GM12878 (cell line): ENCODE results near the gene TUB. TPM values are rescaled to one million over a fixed set of nuclear protein-coding genes. Genes with fewer than 3 reads are reported as not detected.

Source experiments
- ATAC-seq: fragments of 200-7000 bp; cut with Tn5 transposase; 3 replicates; pipeline ENCODE4 v1.9.1; 2020; ENCODE audit warnings: mild to moderate bottlenecking, moderate library complexity
- BruUV-seq: library from RNA; stranded (reverse); fragments of 400-500 nt; replicated peaks from 2 replicates; lab custom pipeline; 2021; lab: Mats Ljungman, UMichigan
- CTCF ChIA-PET: fragments of 300-600 bp; sonication (Branson Sonifier 250); formaldehyde crosslinking; extraction: SDS; loops from one replicate; lab custom pipeline; 2021; ENCODE audit warnings: inconsistent platforms; lab: Yijun Ruan, JAX
- POLR2A ChIA-PET: fragments of 350-600 bp; formaldehyde crosslinking; extraction: SDS; loops from one replicate; lab custom pipeline; 2021; ENCODE audit warnings: inconsistent platforms; lab: Charles Lee
- RAD21 ChIA-PET: fragments of 300-600 bp; sonication (Branson Sonifier 250); formaldehyde crosslinking; loops from one replicate; lab custom pipeline; 2023; ENCODE audit warnings: antibody characterized with exemption; ENCODE audit not compliant: unreplicated experiment; lab: Charles Lee
- SMC1A ChIA-PET: fragments of 300-600 bp; sonication (Branson Sonifier 250); formaldehyde crosslinking; loops from one replicate; lab custom pipeline; 2023; ENCODE audit not compliant: unreplicated experiment, uncharacterized antibody; lab: Charles Lee
- DNase-seq: peaks from one replicate; pipeline ENCODE4 v3.0.0-alpha.2; 2011; ENCODE audit warnings: low read depth, low spot score
- FAIRE-seq: peaks from 3 replicates; lab custom pipeline; 2011; peaks lifted over from hg19 to GRCh38; lab: Jason Lieb, UNC
- H2AFZ ChIP-seq: 2 replicates; pipeline ENCODE4 v1.6.0; 2011; ENCODE audit warnings: low read depth, low read length, control low read depth; ENCODE audit not compliant: control insufficient read depth
- H3K27ac ChIP-seq: 2 replicates; pipeline ENCODE4 v1.5.1; 2011; ENCODE audit warnings: control low read depth; ENCODE audit not compliant: control insufficient read depth, insufficient read depth
- H3K27me3 ChIP-seq, 2 experiments: replicated peaks in 1 of 2; 2 replicates each; pipeline versions ENCODE4 v1.6.0 to v1.6.1; 2011; ENCODE audit warnings: low read length in 1 of 2; ENCODE audit not compliant: control insufficient read depth in 2 of 2, insufficient read depth in 2 of 2
- H3K36me3 ChIP-seq, 2 experiments: 2 replicates each; pipeline ENCODE4 v1.5.1; 2011; ENCODE audit warnings: low read length in 1 of 2; ENCODE audit not compliant: control insufficient read depth in 2 of 2, insufficient read depth in 2 of 2
- H3K4me1 ChIP-seq: 2 replicates; pipeline ENCODE4 v1.6.1; 2011; ENCODE audit warnings: mild to moderate bottlenecking, low read length, moderate library complexity, mixed read lengths; ENCODE audit not compliant: control insufficient read depth, insufficient read depth
- H3K4me2 ChIP-seq: 2 replicates; pipeline ENCODE4 v1.6.0; 2011; ENCODE audit warnings: control low read depth; ENCODE audit not compliant: control insufficient read depth, insufficient read depth
- H3K4me3 ChIP-seq: fragments of 200-600 bp; sonication (generic); 2 replicates; pipeline ENCODE4 v1.5.1; 2016
- H3K79me2 ChIP-seq: 2 replicates; pipeline ENCODE4 v1.6.0; 2011; ENCODE audit warnings: low read length; ENCODE audit not compliant: control insufficient read depth, insufficient read depth
- H3K9ac ChIP-seq: 2 replicates; pipeline ENCODE4 v1.8.0; 2011; ENCODE audit warnings: low read length, control low read depth, mixed read lengths; ENCODE audit not compliant: control insufficient read depth, insufficient read depth
- H3K9me3 ChIP-seq: replicated peaks from 3 replicates; pipeline ENCODE4 v1.5.1; 2011; ENCODE audit warnings: mild to moderate bottlenecking, low read length; ENCODE audit not compliant: control insufficient read depth, insufficient read depth
- H4K20me1 ChIP-seq: 2 replicates; pipeline ENCODE4 v1.6.0; 2011; ENCODE audit not compliant: control insufficient read depth, insufficient read depth
- ATF7 ChIP-seq: fragments of 450-650 bp; IDR thresholded peaks from 2 replicates; pipeline ENCODE4 v1.6.1; 2016; ENCODE audit warnings: low read depth, mild to moderate bottlenecking
- EED ChIP-seq: sonication (generic); IDR thresholded peaks from 2 replicates; pipeline ENCODE4 v1.6.1; 2016; ENCODE audit warnings: antibody characterized with exemption, low read depth
- NFIC ChIP-seq: IDR thresholded peaks from 2 replicates; pipeline ENCODE4 v1.6.1; 2012; ENCODE audit warnings: low read depth, mild to moderate bottlenecking, inconsistent platforms, low read length, moderate library complexity
- POLR2AphosphoS5 ChIP-seq: IDR thresholded peaks from 2 replicates; pipeline ENCODE4 v1.6.1; 2011; ENCODE audit warnings: mild to moderate bottlenecking, low read length, inconsistent platforms
- RBBP5 ChIP-seq: fragments of 200-600 bp; sonication (generic); conservative IDR thresholded peaks from 2 replicates; pipeline ENCODE4 v1.6.1; 2016
- ZNF217 ChIP-seq: fragments of 450-650 bp; IDR thresholded peaks from 2 replicates; pipeline ENCODE4 v1.6.1; 2017; ENCODE audit warnings: antibody characterized with exemption, mild to moderate bottlenecking
- ZNF622 ChIP-seq: fragments of 450-650 bp; IDR thresholded peaks from 2 replicates; pipeline ENCODE4 v1.6.1; 2017; ENCODE audit warnings: mild to moderate bottlenecking, inconsistent platforms
- WGBS: methylation state at CpG from one replicate; pipeline ENCODE4 v1.1.6; 2016; ENCODE audit warnings: low lambda C conversion rate; ENCODE audit not compliant: insufficient replicate concordance, insufficient coverage; ENCODE audit errors: missing lambda C conversion rate; 5-methylcytosine and 5-hydroxymethylcytosine counted together
- in situ Hi-C: fragments of 300-500 bp; cut with MboI; formaldehyde crosslinking; loops from 9 replicates; pipeline ENCODE4 v1.14.3; 2018; ENCODE audit warnings: mixed read lengths
- intact Hi-C: fragments of 100-400 bp; cut with micrococcal nuclease; formaldehyde crosslinking; loops from one replicate; pipeline ENCODE4 v1.14.2; 2022; ENCODE audit not compliant: unreplicated experiment
- polyA plus RNA-seq, 11 experiments: library from polyadenylated mRNA; depleted of rRNA in 4 of 11; unstranded in 6 of 11; stranded (reverse) in 5 of 11; fragments of >200 nt; fragmentation: Nextera tagmentation in 4 of 11; fragmentation: Illumina TruSeq in 1 of 11; extraction: Ambion mirVana in 4 of 11; extraction: Trizol in 1 of 11; gene quantifications; 1 replicate in 1 of 11; 2 replicates in 10 of 11; pipeline versions ENCODE4 v1.2.1 to v1.2.3, GENCODE V29; 2011 to 2016; ENCODE audit warnings: inconsistent platforms in 2 of 11, missing spikeins in 2 of 11, low read depth in 1 of 11
- total RNA-seq, 4 experiments: library from RNA; depleted of rRNA in 3 of 4; stranded (reverse); fragments of >200 nt in 3 of 4; fragmentation: Illumina TruSeq in 1 of 4; extraction: Trizol in 1 of 4; gene quantifications; 2 replicates each; pipeline versions ENCODE4 v1.2.1 to v1.2.3, GENCODE V29; 2013 to 2021
- TF ChIP-seq, protein P1 (sequence below): fragments of 450-650 bp; IDR thresholded peaks from 2 replicates; pipeline ENCODE4 v1.6.1; 2017; ENCODE audit warnings: mild to moderate bottlenecking, moderate library complexity
- TF ChIP-seq, protein P2 (sequence below): fragments of 450-650 bp; IDR thresholded peaks from 2 replicates; pipeline ENCODE4 v1.6.1; 2016; ENCODE audit warnings: mild to moderate bottlenecking

TUB gene
- total and polyA plus RNA-seq, 10 of the 15 experiments (the other 5 are each of a cell fraction or from before 2014, with no cell fraction given): 0.01 to 0.06 (median 0.03) TPM; not detected in 6

DNA sequence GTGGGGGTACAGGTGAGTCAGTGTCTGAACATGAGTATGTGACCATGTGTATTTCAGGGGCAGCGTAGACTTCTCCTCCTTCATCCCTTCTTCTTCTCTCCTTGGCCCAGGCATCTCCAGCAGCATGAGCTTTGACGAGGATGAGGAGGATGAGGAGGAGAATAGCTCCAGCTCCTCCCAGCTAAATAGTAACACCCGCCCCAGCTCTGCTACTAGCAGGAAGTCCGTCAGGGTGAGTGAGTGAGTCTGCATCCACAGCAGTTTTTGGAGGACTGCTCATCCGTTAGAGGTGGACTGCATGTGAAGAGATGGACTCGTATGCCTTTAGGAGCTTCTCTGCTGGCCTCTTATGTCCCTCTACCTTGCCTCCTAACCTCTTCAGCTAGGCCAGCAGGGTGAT lies 15.6 kb downstream of the TUB start (continued):
- TF ChIP-seq, protein P1, sequence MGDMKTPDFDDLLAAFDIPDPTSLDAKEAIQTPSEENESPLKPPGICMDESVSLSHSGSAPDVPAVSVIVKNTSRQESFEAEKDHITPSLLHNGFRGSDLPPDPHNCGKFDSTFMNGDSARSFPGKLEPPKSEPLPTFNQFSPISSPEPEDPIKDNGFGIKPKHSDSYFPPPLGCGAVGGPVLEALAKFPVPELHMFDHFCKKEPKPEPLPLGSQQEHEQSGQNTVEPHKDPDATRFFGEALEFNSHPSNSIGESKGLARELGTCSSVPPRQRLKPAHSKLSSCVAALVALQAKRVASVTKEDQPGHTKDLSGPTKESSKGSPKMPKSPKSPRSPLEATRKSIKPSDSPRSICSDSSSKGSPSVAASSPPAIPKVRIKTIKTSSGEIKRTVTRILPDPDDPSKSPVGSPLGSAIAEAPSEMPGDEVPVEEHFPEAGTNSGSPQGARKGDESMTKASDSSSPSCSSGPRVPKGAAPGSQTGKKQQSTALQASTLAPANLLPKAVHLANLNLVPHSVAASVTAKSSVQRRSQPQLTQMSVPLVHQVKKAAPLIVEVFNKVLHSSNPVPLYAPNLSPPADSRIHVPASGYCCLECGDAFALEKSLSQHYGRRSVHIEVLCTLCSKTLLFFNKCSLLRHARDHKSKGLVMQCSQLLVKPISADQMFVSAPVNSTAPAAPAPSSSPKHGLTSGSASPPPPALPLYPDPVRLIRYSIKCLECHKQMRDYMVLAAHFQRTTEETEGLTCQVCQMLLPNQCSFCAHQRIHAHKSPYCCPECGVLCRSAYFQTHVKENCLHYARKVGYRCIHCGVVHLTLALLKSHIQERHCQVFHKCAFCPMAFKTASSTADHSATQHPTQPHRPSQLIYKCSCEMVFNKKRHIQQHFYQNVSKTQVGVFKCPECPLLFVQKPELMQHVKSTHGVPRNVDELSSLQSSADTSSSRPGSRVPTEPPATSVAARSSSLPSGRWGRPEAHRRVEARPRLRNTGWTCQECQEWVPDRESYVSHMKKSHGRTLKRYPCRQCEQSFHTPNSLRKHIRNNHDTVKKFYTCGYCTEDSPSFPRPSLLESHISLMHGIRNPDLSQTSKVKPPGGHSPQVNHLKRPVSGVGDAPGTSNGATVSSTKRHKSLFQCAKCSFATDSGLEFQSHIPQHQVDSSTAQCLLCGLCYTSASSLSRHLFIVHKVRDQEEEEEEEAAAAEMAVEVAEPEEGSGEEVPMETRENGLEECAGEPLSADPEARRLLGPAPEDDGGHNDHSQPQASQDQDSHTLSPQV: no peak
- no peak for TF ChIP-seq RBBP5

DNA sequence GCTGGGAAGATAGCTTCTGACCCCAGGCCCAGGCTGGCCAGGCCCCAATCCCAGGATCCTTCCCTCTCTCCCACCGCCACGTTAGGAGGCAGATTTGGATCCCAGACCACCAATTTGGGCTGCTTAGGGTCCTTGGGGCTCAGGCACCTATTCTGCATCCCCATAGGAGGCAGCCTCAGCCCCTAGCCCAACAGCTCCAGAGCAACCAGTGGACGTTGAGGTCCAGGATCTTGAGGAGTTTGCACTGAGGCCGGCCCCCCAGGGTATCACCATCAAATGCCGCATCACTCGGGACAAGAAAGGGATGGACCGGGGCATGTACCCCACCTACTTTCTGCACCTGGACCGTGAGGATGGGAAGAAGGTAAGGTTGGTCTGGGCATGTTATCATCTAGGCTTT lies 16.1 kb downstream of the TUB start:
- FAIRE-seq (no peak), ATAC-seq (no peak), DNase-seq (no peak)
- no peaks in the 10 kb centered on the region for H3K27me3 ChIP-seq
- ChIA-PET CTCF (interaction anchor here (1.5 to 1.9 kb wide), 2 partner anchors 64 to 90 kb away, joined by 5 to 14 read pairs; no protein-coding TSS in a partner anchor), SMC1A (interaction anchor here (1.1 to 2.0 kb wide), 3 partner anchors 60 to 90 kb away, joined by 3 to 8 read pairs (median 4); no protein-coding TSS in a partner anchor), RAD21 (interaction anchor here (1.4 kb wide), 1 partner anchor 64 kb away, joined by 5 read pairs; no protein-coding TSS in a partner anchor), POLR2A (no interaction called here)
- H3K27ac ChIP-seq: no peak overlapping the region
- 33% methylated on average over 7 of the region's 8 CpGs for WGBS
- no peaks in the 10 kb centered on the region for H3K9me3 ChIP-seq
- no peak overlapping the region for H3K4me2 ChIP-seq
- H3K36me3 ChIP-seq: peaks cover 0 to 2% of the 10 kb centered on the region in 2 experiments; a peak in 1 of 4 replicates
- no peaks in the 10 kb centered on the region for H3K79me2 ChIP-seq
- BruUV-seq: no TSS peak
- H4K20me1 ChIP-seq: no peaks in the 10 kb centered on the region
- no peaks in the 10 kb centered on the region for H3K4me1 ChIP-seq
- intact Hi-C loops: loop anchor here (10.0 kb wide), 1 partner anchor 202 kb away; no protein-coding TSS in a partner anchor
- no peak overlapping the region for H3K4me3 ChIP-seq
- no peak overlapping the region for H3K9ac ChIP-seq
- in situ Hi-C loops: loop anchor here (5.0 kb wide), 1 partner anchor 90 kb away; no protein-coding TSS in a partner anchor
- no peak overlapping the region for H2AFZ ChIP-seq
- TF ChIP-seq, protein P2, sequence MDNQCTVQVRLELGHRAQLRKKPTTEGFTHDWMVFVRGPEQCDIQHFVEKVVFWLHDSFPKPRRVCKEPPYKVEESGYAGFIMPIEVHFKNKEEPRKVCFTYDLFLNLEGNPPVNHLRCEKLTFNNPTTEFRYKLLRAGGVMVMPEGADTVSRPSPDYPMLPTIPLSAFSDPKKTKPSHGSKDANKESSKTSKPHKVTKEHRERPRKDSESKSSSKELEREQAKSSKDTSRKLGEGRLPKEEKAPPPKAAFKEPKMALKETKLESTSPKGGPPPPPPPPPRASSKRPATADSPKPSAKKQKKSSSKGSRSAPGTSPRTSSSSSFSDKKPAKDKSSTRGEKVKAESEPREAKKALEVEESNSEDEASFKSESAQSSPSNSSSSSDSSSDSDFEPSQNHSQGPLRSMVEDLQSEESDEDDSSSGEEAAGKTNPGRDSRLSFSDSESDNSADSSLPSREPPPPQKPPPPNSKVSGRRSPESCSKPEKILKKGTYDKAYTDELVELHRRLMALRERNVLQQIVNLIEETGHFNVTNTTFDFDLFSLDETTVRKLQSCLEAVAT: no peak
- TF ChIP-seq NFIC (no peak), EED (no peak), POLR2AphosphoS5 (no peak), ATF7 (no peak), ZNF622 (no peak), ZNF217 (no peak)
